NB4 (cell line): Measurements from ENCODE around the gene IDE.
"Not testable (repeated sequence)": the region's sequence is repeated elsewhere in the genome, so short reads cannot be mapped to it uniquely, and the experiment has no call there.

Experiments
- DNase-seq: peaks from one replicate; pipeline ENCODE4 v3.0.0; 2010; ENCODE audit warnings: low read depth
- H3K4me3 ChIP-seq: one replicate; pipeline ENCODE4 v1.5.1; 2011; ENCODE audit warnings: mild to moderate bottlenecking, low read depth, low read length, moderate library complexity
- CTCF ChIP-seq: IDR thresholded peaks from one replicate; pipeline ENCODE4 v1.5.1; 2012; ENCODE audit warnings: low read depth, low read length
- MAX ChIP-seq: IDR thresholded peaks from 2 replicates; pipeline ENCODE4 v1.6.1; 2011; ENCODE audit warnings: low read depth, low read length
- MYC ChIP-seq: IDR thresholded peaks from 2 replicates; pipeline ENCODE4 v1.6.1; 2011; ENCODE audit warnings: low read depth, low read length
- POLR2A ChIP-seq: IDR thresholded peaks from 2 replicates; pipeline ENCODE4 v1.6.1; 2011; ENCODE audit warnings: mild to moderate bottlenecking; ENCODE audit not compliant: insufficient read length; ENCODE audit errors: extremely low read depth

The IDE gene

GRCh38 chr10:92595505-92595904 is 21.6 kb upstream of the IDE start:
- no peak for DNase-seq
- peak overlapping the region; percentile 97 for H3K4me3 ChIP-seq
- TF ChIP-seq MYC = no peak
- TF ChIP-seq CTCF = no peak
- TF ChIP-seq MAX = no peak
- TF ChIP-seq POLR2A = no peak

- peak overlapping the region; percentile 97 for H3K4me3 ChIP-seq
- TF ChIP-seq POLR2A (no peak), MYC (no peak), CTCF (no peak), MAX (no peak)
- DNase-seq = peak; percentile 45
These were observed 20.0 kb upstream of the IDE start for GRCh38 chr10:92593619-92594588.

- TF ChIP-seq MYC = peak; percentile 55
- TF ChIP-seq POLR2A = peak; percentile 98
- TF ChIP-seq CTCF = no peak
- TF ChIP-seq MAX = peak; percentile 73
- peak within 1 kb of the TSS; percentile 97 for H3K4me3 ChIP-seq
- DNase-seq = peak; percentile 99
These were observed 19.1 kb upstream of the IDE start, which contains the start of gene KIF11 for GRCh38 chr10:92592761-92593618. Gene KIF11 (plus strand): TSS chr10:92593130. CDS start chr10:92593376, 246 bp downstream.

GRCh38 chr10:92591550-92592022 is 17.7 kb upstream of the IDE start:
- H3K4me3 ChIP-seq = peak overlapping the region; percentile 97
- TF ChIP-seq MYC (peak; percentile 80), POLR2A (peak; percentile 85), CTCF (no peak), MAX (peak; percentile 56)
- peak; percentile 98 for DNase-seq

- peak overlapping the region; percentile 97 for H3K4me3 ChIP-seq
- TF ChIP-seq MAX (peak; percentile 55; the same call in 1 of the 2 replicates), CTCF (peak; percentile 50), MYC (peak; percentile 78), POLR2A (peak; percentile 26)
- DNase-seq = peak; percentile 91
These were observed 17.0 kb upstream of the IDE start for GRCh38 chr10:92590623-92591549.

- DNase-seq = not testable (repeated sequence)
These were observed 8.5 kb upstream of the IDE start for GRCh38 chr10:92582347-92582746.

More at GRCh38 chr10:92582347-92582746, 8.5 kb upstream of the IDE start:
- not testable (repeated sequence) for H3K4me3 ChIP-seq
